NOMO-1 treated with DMSO at 0.1 percent for 48 hours (cell line): Measurements from ENCODE around the gene MEX3B.
"Not testable (repeated sequence)": the region's sequence is repeated elsewhere in the genome, so short reads cannot be mapped to it uniquely, and the experiment has no call there.

ENCODE experiments used
- DNase-seq: peaks from one replicate; lab custom pipeline; 2025; ENCODE audit not compliant: unreplicated experiment; lab: John Stamatoyannopoulos, UW

The MEX3B gene

GRCh38 chr15:82014989-82015388 lies 30.8 kb downstream of the MEX3B start:
- no peak for DNase-seq

- no peak for DNase-seq
Observed at GRCh38 chr15:82012908-82013307, 32.9 kb downstream of the MEX3B start.

GRCh38 chr15:82005239-82005638 lies 40.6 kb downstream of the MEX3B start:
- DNase-seq: no peak

GRCh38 chr15:82003916-82004315 lies 41.9 kb downstream of the MEX3B start:
- DNase-seq: no peak

GRCh38 chr15:81995081-81995480 lies 50.7 kb downstream of the MEX3B start:
- not testable (repeated sequence) for DNase-seq

GRCh38 chr15:81992523-81992922 lies 53.3 kb downstream of the MEX3B start:
- no peak for DNase-seq
